Glomerular endothelial cell (primary cell): Measurements from ENCODE around the gene PAX5. TPM values are rescaled to one million over a fixed set of nuclear protein-coding genes. Genes with fewer than 3 reads are reported as not detected.

Experiments used
- DNase-seq: peaks from one replicate; pipeline ENCODE4 v3.0.0-alpha.2; 2011; ENCODE audit warnings: low read depth, low spot score; ENCODE audit errors: extremely low read depth
- total RNA-seq: library from RNA; depleted of rRNA; stranded (reverse); fragments of >200 nt; gene quantifications from 2 replicates; pipeline ENCODE4 v1.2.3, GENCODE V29; 2015

PAX5 gene
- total RNA-seq, 1 donor from 2014 or later: not detected

GRCh38 chr9:37025823-37026112 lies 8.3 kb downstream of the PAX5 start:
- no peak for DNase-seq

GRCh38 chr9:37025071-37025822 lies 8.8 kb downstream of the PAX5 start:
- DNase-seq: no peak

DNA sequence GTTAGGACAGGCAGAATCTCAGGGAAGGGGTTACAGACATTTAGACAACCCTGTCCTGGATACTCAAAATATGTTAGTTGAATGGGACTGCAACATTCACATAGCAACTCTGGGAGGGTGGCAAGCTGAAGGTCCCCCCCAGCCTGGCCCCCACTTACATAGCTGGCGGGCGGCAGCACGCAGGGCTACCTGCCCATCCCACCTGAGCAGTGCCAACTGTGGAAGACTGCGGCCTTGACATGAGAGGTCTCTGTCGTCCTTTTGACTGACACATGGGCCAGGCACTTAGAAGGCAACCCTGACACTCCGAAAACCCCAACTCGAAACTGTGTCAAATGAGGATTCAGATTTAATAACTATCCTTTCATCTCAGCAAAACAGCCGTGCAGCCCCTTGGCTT lies 16.5 kb downstream of the PAX5 start:
- DNase-seq: no peak

DNA sequence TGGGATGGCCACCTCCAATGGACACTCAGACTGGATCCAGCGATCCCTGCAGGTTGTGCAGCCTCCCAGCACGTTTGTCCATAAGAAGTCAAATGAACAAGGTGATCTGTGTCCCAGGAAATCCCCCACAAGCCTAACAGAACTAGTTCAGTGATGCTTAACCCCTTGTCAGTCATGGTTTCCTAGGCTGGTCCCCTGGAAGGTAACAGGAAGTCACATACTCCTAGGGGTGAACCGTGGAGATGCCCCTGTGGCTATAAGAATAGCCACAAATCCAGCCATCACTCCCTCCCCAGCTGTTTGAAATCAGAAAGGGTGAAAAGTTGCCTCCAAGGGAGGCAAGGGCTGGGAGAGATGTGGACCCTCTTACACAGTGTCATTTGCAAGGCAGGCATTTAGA lies 22.5 kb downstream of the PAX5 start:
- DNase-seq: no peak

- DNase-seq: no peak
Observed at GRCh38 chr9:37010976-37011375, 23.1 kb downstream of the PAX5 start.

DNA sequence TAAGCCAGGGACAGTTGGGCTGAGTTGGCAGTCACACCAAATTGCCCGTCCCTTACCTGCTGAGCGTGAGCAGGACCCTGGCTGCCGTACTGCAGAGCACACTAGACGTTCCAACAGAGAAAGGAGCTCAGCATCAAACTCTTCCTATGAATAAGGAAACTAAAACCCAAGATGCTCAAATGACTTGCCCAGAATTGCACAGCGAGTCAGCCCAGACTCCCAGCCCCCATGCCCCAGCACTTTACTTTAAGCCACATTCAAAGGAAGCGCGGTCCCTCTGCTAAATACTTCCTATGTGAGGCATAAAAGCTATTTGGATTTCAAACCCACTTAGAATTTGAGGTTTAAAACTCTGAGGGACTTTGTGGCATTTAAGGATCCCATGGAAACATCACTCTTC lies 23.9 kb downstream of the PAX5 start:
- DNase-seq: no peak

DNA sequence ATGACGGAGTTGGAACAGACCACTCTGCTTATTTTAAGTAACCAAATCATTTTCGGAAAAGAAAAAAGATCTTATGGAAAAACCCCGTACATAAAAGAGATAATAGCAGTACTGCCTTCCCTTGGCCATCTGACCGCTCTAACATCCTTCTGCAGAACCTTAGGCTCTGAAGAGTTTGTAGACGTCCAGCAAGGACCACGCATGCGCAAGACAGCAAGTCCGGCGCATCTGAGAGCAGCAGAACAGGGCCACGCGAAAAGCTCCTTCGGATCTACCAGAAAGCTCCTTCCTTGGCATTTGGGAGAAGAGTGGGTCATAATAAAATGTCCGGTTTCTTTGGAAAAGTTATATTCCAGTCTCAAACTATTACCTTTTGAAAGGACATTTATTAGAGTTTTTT lies 26.8 kb downstream of the PAX5 start:
- no peak for DNase-seq

DNA sequence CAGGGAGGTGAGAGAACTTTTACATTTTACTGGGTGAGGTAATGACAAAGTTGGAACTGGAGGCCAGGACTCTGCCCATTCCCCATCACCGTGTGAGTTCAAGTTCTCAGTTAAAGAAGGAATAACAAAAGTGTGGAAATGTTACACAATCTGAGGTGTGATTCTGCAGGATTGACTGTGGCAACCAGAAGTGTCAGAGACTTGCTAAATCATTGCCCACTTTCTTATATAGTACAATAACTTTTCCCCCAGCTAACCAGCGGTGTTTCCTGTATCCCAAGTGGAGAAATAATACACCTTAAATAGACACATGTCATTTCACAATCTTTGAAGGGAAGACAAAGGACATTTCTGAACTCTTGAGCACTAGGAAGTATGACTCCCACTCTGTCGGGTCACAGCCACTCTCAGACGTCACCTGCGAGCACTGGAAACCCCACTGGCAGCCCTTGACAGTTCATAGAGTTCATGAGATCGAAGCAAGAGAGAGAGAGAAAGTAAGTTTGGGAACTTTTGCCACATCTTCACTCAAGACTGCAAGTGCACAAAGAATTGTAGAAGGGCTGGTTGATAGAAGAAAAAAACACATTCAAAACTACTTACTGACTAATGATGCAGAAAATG lies 28.4 kb downstream of the PAX5 start:
- no peak for DNase-seq

DNA sequence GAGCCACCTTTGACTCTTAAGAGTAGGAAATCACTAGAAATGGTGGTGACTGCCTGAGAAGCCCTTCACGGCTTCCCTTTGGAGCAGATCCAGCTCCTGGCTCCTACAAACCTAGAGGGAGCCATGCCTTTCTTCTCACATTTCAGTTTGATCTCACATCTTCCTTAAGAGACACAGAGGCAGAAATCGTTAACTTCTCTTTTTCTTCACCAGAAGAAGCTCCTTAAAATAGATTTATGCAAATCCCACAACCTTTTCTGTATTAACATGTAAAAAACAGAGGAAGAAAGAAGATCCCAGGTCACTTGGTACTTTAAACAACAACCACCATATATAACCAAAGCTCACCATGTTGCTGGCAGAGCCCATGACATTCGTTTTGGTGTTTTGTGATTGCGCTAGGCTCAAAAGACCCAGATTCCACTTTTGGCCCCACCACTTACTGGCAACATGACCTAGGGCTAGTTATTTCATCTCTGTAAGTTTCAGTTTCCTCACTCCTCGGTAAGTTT lies 29.6 kb downstream of the PAX5 start:
- no peak for DNase-seq

GRCh38 chr9:37002413-37003217 lies 31.5 kb downstream of the PAX5 start:
- no peak for DNase-seq

GRCh38 chr9:37002036-37002412 lies 32.0 kb downstream of the PAX5 start:
- DNase-seq: no peak

GRCh38 chr9:37001459-37001858 lies 32.6 kb downstream of the PAX5 start:
- DNase-seq: no peak

DNA sequence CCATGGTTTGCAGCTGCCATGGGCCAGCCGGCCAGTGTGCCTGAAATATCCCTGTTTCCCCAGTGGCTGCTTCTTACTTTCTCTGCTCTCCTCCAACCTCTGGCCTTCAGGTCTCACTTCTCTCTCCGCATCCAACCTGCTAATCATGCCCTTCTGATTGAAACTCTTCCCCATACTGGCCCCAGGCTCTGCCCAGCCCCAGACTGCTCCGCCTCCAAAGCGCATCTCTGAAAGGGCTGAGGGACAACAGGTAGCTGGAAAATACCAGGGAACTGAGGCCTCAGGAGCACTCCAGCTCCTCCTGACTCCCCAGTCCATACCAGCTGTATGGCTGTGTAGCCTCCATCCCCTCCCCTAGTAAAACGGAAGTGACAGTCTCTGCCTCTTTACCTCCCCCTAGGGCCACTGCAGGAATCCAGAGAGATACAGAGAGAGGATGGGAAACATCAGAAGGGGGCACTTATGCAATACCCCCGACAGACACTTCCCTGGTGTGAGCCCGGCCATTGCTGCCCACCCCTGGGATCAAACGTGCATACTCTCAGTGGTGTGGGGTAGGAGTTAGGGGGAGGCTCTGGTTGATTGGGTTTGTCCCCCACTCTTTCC lies 34.2 kb downstream of the PAX5 start:
- DNase-seq: no peak

DNA sequence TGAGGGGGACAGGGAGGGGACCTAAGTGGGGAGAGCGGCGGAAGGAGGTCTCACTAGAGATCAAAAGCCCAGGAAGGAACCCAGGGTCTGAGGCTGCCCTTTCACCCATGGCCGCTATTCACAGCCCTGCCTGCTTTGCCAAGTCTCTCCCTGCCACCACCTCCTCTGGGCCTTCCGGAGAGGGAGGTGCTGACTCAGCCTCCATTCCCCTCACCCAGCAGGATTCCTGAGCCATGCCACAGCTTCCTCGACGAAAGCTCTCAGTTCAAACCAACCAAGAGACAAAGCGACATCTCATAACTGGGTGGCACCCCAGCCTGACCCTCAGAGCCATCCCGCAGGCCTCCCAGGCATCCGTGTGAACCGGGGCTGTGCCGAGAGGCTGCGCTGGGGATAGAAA lies 36.7 kb downstream of the PAX5 start:
- no peak for DNase-seq

GRCh38 chr9:36996706-36997086 lies 37.4 kb downstream of the PAX5 start:
- no peak for DNase-seq

DNA sequence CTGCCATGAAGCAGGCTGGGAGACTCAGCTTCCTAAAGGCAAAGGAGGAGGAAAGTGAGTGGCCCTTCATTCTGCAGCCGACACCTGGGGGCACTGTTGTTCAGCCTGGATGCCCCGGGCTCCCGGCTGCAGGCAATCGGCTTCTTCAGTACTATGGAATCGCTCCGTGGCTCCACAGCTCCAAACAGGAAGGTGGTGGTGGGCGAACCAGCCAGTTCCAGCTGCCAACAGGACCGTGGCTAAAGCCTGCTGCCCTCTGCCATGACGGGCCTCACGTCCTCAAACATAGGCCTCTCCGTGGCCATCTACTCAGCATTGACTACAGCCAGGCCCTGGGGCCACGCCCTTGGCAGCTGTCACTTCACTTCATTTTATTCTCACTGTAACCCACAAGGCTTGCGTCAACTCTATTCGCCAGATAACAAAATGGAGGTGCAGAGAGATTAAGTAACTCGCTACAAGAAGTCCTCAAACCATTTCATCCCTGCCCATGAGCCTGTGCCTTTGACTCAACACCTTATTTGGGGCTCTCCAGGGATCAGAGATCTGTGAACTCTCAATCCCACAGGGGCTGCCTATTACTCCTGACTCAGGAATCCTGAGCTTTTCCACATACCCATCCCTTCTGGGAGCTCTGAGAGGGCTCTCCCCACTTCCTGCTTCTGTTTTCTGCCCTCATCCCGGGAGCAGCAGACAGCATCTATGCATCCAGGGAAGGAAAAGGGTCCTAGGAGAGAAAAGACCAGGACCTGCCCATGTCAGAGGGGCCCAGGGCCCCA lies 38.0 kb downstream of the PAX5 start:
- DNase-seq: peak; percentile 10

DNA sequence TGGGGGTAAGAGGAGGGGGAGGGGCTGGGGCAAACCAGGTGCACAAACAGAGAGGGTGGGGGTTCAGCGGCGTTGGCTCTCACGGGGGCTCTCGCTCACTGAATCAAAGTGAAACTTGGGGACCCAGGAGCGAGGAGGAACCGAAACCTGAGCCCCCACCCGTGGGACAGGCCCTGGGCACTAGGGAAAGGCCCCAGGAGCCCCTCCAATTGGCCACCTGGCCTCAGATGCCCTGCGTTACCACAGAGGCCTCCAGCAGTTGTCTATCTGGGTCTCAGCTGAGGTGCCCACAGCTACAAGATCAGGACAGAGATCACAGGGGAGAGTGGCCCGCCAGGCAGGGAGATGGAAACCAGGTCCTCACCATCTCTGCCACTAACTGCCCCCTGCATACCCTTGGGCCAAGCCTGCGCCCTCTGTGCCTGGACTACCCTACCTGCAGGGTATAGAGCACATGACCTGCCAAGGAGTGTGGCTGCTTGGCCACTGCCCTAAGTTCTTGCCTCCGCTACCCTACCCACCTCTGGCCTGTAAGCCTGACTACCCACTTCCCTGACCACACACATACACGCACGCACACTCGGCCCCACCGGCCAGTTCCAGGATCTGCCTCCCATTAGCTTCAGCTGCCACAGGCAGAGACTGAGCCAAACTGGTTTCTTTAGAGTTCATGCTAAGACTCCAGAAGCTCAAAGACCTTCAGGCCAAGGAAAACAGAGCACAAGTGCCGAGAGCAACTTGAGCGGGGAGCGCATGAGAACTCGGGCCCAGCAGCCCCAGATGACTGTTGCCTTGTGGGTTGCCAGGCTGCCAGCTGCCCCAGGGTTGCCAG lies 39.9 kb downstream of the PAX5 start:
- DNase-seq: no peak

DNA sequence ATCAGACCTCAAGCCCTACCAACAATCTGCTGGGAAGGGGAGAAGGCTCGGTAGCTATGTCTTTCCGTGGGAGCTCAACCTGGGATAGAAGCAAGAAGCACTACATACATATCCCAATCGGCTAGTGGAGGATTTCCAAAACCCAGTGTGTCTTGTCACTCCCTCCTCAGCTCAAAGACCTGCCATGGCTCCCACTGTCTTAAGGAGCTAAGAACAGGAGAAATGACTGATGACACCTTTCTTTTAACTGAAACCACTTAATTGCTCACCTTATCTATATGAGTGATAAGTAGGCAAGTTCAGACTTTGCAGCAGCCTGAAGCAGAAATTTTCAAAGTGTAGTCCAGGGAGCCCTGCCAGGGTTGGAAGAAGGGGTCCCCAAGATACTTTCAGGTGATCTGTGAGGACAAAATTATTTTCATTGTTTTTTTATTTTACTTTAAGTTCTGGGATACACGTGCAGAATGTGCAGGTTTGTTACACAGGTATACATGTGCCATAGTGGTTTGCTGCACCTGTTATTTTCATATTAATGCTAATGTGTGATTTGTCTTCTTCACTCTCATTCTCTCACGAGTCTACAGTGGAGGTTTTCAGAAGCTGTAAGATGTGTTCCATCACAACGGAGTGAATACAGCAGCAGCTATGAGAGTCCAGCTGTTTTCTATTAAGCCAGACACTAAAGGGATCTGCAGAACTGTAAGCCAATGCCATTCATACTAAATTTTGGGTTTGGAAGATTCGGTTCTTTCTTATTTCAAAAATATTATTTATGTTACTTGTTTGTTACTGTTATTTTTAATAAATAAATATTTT lies 41.4 kb downstream of the PAX5 start:
- DNase-seq: no peak

- no peak for DNase-seq
Observed at GRCh38 chr9:36991516-36992134, 42.4 kb downstream of the PAX5 start.
